Fibroblast of lung (primary cell): Measurements from ENCODE around the gene SERPINB5. TPM values are rescaled to one million over a fixed set of nuclear protein-coding genes. Genes with fewer than 3 reads are reported as not detected.

ENCODE experiments used
- DNase-seq, 2 donors: peaks; one replicate each; pipeline versions ENCODE4 v3.0.0 to v3.0.0-alpha.2; 2010; ENCODE audit warnings: low read depth in 2 of 2
- H2AFZ ChIP-seq: 2 replicates; pipeline ENCODE4 v1.5.1; 2012; ENCODE audit warnings: low read length, control low read depth, inconsistent platforms
- H3K27ac ChIP-seq: 2 replicates; pipeline ENCODE4 v1.5.1; 2011; ENCODE audit warnings: low read length, control low read depth; ENCODE audit not compliant: insufficient read depth
- H3K27me3 ChIP-seq: 2 replicates; pipeline ENCODE4 v1.5.1; 2011; ENCODE audit warnings: mild to moderate bottlenecking, low read length; ENCODE audit not compliant: control insufficient read depth, insufficient read depth
- H3K36me3 ChIP-seq: 2 replicates; pipeline ENCODE4 v1.5.1; 2011; ENCODE audit warnings: low read length; ENCODE audit not compliant: control insufficient read depth, insufficient read depth
- H3K4me1 ChIP-seq: 2 replicates; pipeline ENCODE4 v1.5.1; 2011; ENCODE audit warnings: low read length; ENCODE audit not compliant: control insufficient read depth, insufficient read depth; ENCODE audit errors: extremely low read depth
- H3K4me2 ChIP-seq: 2 replicates; pipeline ENCODE4 v1.5.1; 2011; ENCODE audit warnings: low read length, control low read depth; ENCODE audit not compliant: insufficient read depth; ENCODE audit errors: extremely low read depth
- H3K4me3 ChIP-seq, 4 experiments: fragments of 200-600 bp in 1 of 4; sonication (generic) in 1 of 4; replicated peaks in 1 of 4; 2 replicates each; pipeline ENCODE4 v1.5.1; 2011 to 2016; ENCODE audit warnings: low read length in 4 of 4, low read depth in 3 of 4, mild to moderate bottlenecking in 3 of 4, control low read depth in 2 of 4, inconsistent platforms in 1 of 4, mixed read lengths in 1 of 4; ENCODE audit not compliant: insufficient read depth in 1 of 4; ENCODE audit errors: control extremely low read depth in 1 of 4
- H3K79me2 ChIP-seq: 2 replicates; pipeline ENCODE4 v1.5.1; 2012; ENCODE audit warnings: mild to moderate bottlenecking, low read length, inconsistent platforms; ENCODE audit not compliant: control insufficient read depth, insufficient read depth
- H3K9ac ChIP-seq: 2 replicates; pipeline ENCODE4 v1.5.1; 2011; ENCODE audit warnings: mild to moderate bottlenecking, low read length, control low read depth; ENCODE audit not compliant: insufficient read depth
- H3K9me3 ChIP-seq: 2 replicates; pipeline ENCODE4 v1.5.1; 2012; ENCODE audit warnings: low read depth, low read length; ENCODE audit not compliant: control insufficient read depth, insufficient read depth
- H4K20me1 ChIP-seq: 2 replicates; pipeline ENCODE4 v1.5.1; 2011; ENCODE audit warnings: low read length; ENCODE audit not compliant: control insufficient read depth, insufficient read depth; ENCODE audit errors: extremely low read depth
- EZH2 ChIP-seq: IDR thresholded peaks from 2 replicates; pipeline ENCODE4 v1.5.1; 2012; ENCODE audit warnings: low read length, control low read depth, mild to moderate bottlenecking; ENCODE audit errors: missing control alignments
- polyA plus RNA-seq, 2 donors: library from polyadenylated mRNA; depleted of rRNA in 1 of 2; stranded (reverse) in 1 of 2; unstranded in 1 of 2; fragments of >200 nt; gene quantifications; 2 replicates each; pipeline ENCODE4 v1.2.1, GENCODE V29; 2011 to 2012; ENCODE audit warnings: missing spikeins in 1 of 2
- total RNA-seq: library from RNA; depleted of rRNA; stranded (reverse); fragments of >200 nt; gene quantifications from 2 replicates; pipeline ENCODE4 v1.2.1, GENCODE V29; 2014
- TF ChIP-seq, protein P1 (sequence below), 2 donors: IDR thresholded peaks in 1 of 2; conservative IDR thresholded peaks in 1 of 2; 1 replicate in 1 of 2; 2 replicates in 1 of 2; pipeline ENCODE4 v1.5.1; 2011 to 2012; ENCODE audit warnings: low read length in 2 of 2, control low read depth in 1 of 2, inconsistent platforms in 1 of 2, low read depth in 1 of 2, mild to moderate bottlenecking in 1 of 2

Gene SERPINB5
- total and polyA plus RNA-seq, 2 donors (not counting 1 experiment from before 2014, with no cell fraction given), result 0.05 TPM; not detected in 1

DNA sequence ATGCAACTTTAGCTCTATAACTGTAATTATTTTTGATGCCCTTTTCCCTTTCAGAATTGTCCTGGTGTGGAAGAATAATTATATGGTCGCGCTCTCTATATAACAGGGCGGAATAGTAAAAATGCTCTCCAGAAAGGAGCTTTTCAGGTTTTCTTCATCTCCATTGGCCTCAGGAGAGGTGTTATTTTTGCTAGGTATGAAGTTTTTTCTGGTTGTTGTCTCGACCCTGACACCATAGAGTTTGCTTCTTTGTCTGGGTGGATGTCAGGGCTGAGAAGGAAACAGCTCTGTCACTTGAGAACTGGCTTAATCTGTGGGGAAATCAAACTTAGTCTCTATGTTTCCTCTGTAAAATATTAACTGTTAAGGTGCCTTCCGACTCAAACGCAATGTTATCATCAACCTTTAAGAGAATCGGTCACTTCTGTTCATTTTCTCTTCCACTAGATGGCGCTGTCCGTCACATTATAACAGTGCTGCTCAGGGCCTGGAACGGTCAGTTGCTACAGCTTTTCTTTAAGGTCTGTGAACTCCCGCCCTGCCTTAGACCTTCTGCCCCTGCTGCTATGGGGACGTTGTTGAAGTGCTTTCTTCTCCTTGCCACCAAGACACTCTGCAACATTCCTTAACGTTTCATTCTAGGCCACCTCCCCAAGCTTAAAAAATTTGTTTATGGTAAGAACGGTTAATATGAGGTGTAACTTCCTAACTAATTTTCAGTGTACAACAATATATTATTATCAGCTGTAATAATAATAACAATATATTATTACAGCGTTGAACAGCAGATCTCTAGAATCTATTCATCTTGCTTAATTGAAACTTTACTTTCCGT lies 41.6 kb downstream of the SERPINB5 start:
- Histone ChIP-seq H3K9me3 (no peaks in the 10 kb centered on the region), H3K36me3 (no peaks in the 10 kb centered on the region), H3K27ac (no peak overlapping the region), H3K79me2 (no peaks in the 10 kb centered on the region), H4K20me1 (no peaks in the 10 kb centered on the region), H3K4me3 (no peak overlapping the region), H3K4me1 (no peaks in the 10 kb centered on the region), H3K4me2 (no peak overlapping the region), H3K9ac (no peak overlapping the region), H3K27me3 (no peaks in the 10 kb centered on the region), H2AFZ (peak overlapping the region; percentile 48)
- DNase-seq, result peak; percentile 48 to 82
- TF ChIP-seq, protein P1, sequence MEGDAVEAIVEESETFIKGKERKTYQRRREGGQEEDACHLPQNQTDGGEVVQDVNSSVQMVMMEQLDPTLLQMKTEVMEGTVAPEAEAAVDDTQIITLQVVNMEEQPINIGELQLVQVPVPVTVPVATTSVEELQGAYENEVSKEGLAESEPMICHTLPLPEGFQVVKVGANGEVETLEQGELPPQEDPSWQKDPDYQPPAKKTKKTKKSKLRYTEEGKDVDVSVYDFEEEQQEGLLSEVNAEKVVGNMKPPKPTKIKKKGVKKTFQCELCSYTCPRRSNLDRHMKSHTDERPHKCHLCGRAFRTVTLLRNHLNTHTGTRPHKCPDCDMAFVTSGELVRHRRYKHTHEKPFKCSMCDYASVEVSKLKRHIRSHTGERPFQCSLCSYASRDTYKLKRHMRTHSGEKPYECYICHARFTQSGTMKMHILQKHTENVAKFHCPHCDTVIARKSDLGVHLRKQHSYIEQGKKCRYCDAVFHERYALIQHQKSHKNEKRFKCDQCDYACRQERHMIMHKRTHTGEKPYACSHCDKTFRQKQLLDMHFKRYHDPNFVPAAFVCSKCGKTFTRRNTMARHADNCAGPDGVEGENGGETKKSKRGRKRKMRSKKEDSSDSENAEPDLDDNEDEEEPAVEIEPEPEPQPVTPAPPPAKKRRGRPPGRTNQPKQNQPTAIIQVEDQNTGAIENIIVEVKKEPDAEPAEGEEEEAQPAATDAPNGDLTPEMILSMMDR (conservative IDR thresholded peaks at IDR 0.05 in 1 of 2, IDR thresholded peaks at IDR 0.05 in 1 of 2; ENCODE audit: low read depth in 1 of 2, low read length in 2 of 2), result peak; percentile 66 to 76
- no peak for TF ChIP-seq EZH2

DNA sequence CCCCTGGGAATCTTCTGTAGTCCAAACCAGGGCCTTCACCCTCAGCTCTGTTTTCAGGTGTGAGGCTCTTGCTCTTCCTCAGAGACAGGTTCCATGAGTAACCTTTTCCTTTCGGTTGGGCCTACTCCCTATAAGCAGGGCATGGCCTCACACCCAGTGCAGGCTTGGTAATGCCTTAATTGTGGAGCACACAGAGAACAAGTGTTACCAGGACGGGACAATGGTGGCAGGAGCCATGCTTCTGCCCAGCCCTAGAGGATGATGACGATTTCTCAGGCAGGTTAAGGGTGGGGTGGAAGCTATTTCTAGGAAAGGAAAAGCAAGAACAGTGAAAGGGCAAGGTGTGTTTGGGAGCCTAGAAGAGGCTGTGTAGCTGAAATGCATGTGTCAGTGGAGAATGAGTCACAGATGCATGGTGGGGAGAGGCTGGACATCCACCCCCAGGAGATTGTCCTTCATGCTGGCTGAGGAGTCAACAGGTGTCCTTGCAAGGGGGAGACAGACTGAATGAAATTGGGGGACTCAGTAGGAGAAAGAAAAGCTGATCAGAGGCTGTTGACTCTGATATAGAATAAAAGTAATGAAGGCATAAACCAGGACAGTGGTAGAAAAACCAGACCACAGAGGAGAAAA lies 43.4 kb downstream of the SERPINB5 start:
- Histone ChIP-seq H3K27me3 (no peaks in the 10 kb centered on the region), H3K4me2 (no peak overlapping the region), H4K20me1 (no peaks in the 10 kb centered on the region), H3K4me3 (no peak overlapping the region), H3K4me1 (no peaks in the 10 kb centered on the region), H3K9ac (no peak overlapping the region), H3K9me3 (no peaks in the 10 kb centered on the region), H3K79me2 (no peaks in the 10 kb centered on the region), H3K27ac (no peak overlapping the region), H2AFZ (no peak overlapping the region), H3K36me3 (no peaks in the 10 kb centered on the region)
- TF ChIP-seq, protein P1 (conservative IDR thresholded peaks at IDR 0.05 in 1 of 2, IDR thresholded peaks at IDR 0.05 in 1 of 2; ENCODE audit: low read depth in 1 of 2, low read length in 2 of 2), result no peak
- no peak for TF ChIP-seq EZH2
- DNase-seq, result no peak

DNA sequence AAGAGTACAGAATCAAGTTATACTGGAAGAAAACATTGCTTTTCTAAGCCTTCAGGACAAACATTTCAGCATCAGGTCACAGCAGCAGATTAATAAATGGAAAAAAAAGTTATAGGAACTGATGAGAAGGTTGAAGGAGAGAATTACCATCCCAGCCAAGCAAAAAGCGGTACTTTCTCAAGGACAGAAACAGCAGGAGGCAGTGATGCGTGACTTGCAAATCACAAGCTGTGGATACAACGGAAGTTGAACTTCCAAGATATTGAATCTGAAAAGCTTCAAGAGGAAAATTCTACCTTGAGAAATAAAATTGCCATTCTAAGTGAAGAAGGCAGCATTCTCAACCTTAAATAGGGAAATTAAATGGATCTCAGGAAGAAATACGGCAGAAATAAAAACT lies 46.9 kb downstream of the SERPINB5 start:
- Histone ChIP-seq H3K36me3 (no peaks in the 10 kb centered on the region), H3K27me3 (no peaks in the 10 kb centered on the region), H3K27ac (no peak overlapping the region)

More for the DNA sequence above, 46.9 kb downstream of the SERPINB5 start:
- no peaks in the 10 kb centered on the region for H4K20me1 ChIP-seq
- no peaks in the 10 kb centered on the region for H3K9me3 ChIP-seq
- H2AFZ ChIP-seq, result no peak overlapping the region
- H3K4me2 ChIP-seq, result no peak overlapping the region
- no peak overlapping the region for H3K9ac ChIP-seq
- H3K4me1 ChIP-seq, result no peaks in the 10 kb centered on the region
- no peaks in the 10 kb centered on the region for H3K79me2 ChIP-seq
- DNase-seq, result no peak
- H3K4me3 ChIP-seq, result no peak overlapping the region
- TF ChIP-seq, protein P1 (conservative IDR thresholded peaks at IDR 0.05 in 1 of 2, IDR thresholded peaks at IDR 0.05 in 1 of 2; ENCODE audit: low read depth in 1 of 2, low read length in 2 of 2), result no peak
- no peak for TF ChIP-seq EZH2
